ENCODE data around the gene HDAC1.

HDAC1 gene

DNA sequence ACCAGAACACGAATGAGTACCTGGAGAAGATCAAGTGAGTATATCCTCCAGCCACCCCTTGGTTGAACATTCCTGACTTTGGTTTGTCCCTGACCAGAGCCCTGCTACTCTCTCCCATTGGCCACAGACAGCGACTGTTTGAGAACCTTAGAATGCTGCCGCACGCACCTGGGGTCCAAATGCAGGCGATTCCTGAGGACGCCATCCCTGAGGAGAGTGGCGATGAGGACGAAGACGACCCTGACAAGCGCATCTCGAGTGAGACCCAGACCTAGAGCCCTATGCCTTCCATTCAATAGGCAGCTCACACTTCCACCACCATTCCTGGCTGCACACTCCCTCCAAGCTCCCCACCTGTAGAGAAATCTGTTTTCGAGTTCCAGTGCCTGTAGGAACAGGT, 39.7 kb downstream of the HDAC1 start:
- DNase-seq: no peak

DNA sequence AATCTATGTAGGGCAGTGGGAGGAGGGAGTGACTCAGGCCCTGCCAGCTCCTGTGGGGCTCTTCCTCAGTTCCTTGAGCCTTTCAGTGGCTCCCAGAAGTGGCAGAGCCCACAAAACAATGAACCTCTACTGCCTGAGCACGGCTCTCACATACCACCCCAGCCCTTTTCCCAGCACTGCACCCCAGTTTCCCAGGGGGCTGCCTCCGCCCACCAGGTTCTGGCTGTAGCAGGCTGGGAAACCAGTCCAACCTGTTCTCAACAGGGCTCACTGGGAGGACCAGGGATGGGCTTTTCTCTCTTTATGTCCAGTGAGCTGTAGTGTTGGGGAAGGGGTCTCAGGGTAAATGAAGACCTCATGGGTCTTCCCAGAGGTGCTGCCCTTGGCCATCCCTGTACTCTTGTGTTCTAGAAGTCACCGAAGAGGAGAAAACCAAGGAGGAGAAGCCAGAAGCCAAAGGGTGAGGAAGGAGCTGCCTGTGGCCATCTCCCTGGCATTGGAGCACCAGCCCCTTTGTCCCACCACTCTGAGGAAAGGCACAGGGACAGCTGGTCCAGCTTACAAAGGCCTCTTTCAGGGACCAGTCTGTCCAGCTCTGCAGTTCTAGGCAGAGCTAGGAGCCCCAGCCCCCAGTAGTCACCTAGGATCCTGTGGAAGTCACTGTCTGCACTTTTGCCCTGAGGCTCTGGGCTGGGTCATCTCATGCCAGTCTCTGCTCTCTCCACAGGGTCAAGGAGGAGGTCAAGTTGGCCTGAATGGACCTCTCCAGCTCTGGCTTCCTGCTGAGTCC, 40.6 kb downstream of the HDAC1 start:
- no peak for DNase-seq

- DNase-seq: no peak
Observed at GRCh38 chr1:32333251-32333963, 41.5 kb downstream of the HDAC1 start.

DNA sequence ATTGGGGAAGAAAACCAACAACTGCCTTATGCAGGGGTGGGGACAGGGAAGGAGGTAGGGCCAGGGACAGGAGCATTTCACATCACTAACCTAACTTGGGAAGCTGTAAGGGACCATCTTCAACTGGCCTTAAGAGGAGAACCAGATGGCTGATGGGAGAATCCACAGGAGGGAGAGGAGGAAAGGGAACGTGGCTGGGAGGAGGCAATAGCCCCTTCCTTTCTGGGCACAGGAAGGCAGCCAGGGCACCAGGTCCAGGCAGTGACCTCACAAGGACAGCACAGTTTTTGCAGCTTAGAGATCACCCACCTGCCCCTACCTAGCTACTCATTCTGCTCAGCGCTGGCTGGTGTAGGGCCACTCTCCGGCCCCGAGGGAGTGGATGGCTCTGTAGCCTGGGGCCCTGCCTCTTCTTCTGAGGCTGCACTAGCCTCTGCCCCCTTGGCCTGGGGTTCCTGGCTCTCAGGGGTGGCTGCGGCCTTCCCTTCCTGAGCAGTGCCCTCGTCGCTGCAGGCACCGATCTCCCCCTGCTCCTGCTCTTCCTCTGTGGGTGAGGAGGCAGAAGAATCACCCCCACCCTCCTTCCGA, 42.5 kb downstream of the HDAC1 start:
- no peak for DNase-seq

GRCh38 chr1:32334864-32335534, 43.1 kb downstream of the HDAC1 start:
- DNase-seq: peak; percentile 63

- DNase-seq: no peak
Observed at GRCh38 chr1:32335535-32335789, 43.6 kb downstream of the HDAC1 start.

GRCh38 chr1:32335790-32336590, 44.1 kb downstream of the HDAC1 start, which contains the start of gene MARCKSL1:
TSS of gene MARCKSL1 (minus strand) at chr1:32336233. CDS start at chr1:32336033, 200 bp downstream.
- peak; percentile 83 for DNase-seq

GRCh38 chr1:32336591-32336932, 44.7 kb downstream of the HDAC1 start:
- DNase-seq: no peak

GRCh38 chr1:32336963-32337675, 45.2 kb downstream of the HDAC1 start:
- DNase-seq: peak; percentile 36

DNA sequence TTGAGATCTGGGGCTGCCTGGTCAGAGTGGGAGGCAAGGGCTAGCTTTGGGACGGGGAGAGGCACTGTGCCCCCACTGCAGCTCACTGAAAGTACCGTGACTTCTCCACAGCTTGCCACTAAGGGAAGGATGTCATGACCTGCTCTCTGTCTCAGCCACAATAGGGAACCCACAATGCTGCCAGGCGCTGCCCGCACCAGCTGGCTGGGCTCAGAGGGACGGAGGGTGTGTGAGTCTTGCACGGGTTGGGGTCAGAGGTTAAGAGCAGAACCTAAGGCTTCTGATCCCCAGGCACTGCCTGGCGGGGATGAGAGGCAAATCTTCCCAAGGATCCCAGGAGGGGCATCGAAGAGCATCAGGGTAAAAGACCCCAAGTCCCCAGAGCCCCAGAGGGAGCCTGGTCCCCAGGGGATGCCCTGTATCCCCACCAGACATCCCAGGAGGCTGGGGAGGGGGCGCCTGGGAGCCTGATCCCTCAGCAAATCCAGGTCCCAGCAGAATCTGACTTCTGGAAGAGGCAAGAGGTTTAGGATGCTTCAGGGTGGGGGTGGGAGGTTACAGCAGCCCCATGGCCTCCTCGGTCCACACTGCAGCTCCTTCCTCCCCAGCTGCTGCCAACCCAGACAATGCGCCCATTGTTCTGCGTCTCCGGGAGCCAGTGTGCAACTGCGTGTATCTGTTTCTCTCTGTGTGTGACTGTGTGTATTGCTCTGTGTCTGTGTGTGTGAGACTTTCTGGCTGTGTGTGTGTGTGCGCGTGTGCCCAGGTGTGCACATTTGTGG, 46.2 kb downstream of the HDAC1 start:
- no peak for DNase-seq

GRCh38 chr1:32338637-32339145, 46.8 kb downstream of the HDAC1 start:
- no peak for DNase-seq

DNA sequence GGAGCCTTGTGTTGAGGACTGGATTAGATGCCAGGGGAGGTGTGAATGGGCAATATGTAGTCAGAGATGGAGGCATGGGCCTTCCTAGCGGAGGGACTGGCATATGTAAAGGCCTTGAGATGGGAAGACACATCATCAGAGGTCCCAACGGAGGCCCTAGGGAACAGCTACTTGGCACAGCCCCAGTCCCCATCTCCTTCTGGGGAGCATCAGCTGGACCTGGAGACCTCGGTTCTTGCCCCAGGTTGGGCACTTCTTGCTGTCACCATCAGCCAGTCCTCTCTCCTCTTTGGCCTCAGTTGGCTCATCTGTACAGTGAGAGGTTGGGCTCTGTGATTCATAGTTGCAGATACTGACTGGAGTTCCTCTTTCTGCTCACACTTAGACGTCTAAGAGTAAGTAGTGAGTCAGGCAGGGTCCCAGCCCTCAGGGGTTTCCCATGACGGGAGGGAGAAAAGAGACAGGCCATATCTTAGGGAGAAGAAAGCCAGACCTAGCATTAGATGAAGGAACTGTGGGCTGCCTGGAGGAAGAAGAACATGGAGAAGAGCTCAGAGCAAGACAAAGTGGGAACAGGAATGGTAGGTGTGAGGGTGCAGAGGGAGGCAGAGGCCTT, 47.6 kb downstream of the HDAC1 start:
- no peak for DNase-seq

GRCh38 chr1:32341186-32341757, 49.4 kb downstream of the HDAC1 start:
- no peak for DNase-seq

DNA sequence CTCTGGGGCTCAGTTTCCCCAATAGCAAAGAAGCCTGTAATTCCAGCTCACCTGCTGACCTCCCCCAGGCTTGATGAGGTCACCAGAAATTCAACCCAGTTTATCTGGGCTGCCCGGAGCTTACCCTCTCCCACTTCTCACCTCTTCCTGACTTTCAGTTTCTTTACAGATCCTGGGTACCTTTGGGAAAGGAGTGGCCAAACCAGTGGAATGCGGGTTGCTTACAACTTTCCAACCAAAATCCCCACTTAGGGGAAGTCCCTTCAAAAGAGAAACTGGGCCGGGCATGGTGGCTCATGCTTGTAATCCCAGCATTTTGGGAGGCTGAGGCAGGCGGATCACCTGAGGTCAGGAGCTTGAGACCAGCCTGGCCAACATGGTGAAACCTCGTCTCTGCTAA, 50.1 kb downstream of the HDAC1 start:
- DNase-seq: no peak

DNA sequence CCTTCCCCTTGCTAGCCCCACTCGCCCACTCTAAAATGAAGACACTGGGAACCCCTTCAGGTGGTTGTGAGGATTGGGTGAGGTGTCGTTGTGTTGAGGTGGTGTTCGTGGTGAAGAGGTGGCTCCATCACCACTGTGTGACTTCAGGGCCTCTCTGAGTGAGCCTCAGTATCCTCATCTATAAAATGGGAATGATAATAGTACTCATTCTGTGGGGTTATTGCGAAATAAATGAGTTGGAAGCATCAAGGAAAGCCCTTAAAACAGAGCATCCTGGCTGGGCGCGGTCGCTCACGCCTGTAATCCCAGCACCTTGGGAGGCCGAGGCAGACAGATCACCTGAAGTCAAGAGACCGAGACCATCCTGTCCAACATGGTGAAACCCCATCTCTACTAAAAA, 50.8 kb downstream of the HDAC1 start:
- DNase-seq: no peak

DNA sequence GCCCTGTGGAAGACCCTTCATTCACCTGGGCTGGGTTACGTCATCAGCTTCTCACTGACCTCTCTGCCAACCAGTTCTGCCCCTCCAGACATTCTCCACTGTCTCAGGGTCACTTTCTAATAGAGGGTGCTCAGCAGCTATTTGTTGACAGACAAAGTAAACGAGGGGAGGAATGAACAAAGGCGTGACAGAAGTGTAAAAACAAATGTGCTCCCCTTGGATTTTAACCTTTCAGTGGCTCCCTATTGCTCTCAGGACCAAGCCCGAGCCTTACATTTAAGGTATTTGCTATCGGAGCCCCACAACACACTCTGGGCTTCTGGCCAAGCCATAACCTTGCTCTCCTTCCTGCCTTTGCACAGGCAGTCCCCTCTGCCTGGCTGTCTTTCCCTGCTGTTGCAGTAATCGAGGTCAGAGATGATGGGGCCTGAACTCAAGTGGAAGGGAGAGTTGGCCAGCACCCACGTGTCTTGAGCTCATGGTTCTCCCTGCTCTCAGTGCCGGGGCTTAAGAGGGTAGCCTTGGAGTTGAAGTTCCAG, 53.5 kb downstream of the HDAC1 start:
- no peak for DNase-seq

GRCh38 chr1:32346532-32347157, 54.8 kb downstream of the HDAC1 start:
- no peak for DNase-seq

GRCh38 chr1:32349211-32349708, 57.4 kb downstream of the HDAC1 start:
- no peak for DNase-seq

DNA sequence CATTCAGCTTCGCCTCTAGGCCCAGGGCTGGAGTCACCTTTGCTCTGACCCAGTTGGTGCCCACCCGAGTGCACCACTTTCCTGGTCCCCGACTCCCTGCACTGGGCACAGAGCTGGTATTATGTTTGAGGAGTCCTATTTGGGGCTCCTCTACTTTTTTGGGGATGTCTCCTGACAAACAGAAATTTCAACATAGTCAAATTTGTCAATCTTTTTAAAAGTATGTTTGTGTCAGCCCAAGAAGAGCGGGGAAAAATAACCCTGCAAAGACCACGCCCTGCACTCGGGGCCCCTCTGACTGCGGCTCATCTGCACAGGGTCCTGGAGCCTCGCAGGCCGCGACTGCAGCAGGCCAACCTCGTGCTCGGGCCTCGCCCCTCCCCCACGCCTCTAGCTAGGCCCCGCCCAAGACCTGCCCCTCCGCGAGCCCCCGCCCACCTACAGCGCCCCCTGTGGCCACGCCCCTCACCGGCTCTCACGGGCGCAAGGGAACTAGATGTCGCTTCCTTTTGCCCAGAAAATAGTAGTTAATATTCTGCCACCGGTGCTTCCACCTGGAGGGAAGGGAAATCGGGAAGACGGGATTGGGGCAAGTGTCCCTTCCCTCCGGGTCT, 59.0 kb downstream of the HDAC1 start:
- peak; percentile 68 for DNase-seq

All from effector CD4-positive, alpha-beta T cell (primary cell).